ENCODE measurements around the gene CNIH4. TPM values are rescaled to one million over a fixed set of nuclear protein-coding genes. Genes with fewer than 3 reads are reported as not detected.

CNIH4 gene
- 65.7 and 137 TPM in 2 replicates for total RNA-seq

GRCh38 chr1:224356685-224357625 is at the start of gene CNIH4:
Gene CNIH4 (plus strand): TSS chr1:224356879. CDS start chr1:224356925, 46 bp downstream.

GRCh38 chr1:224329842-224330753 is 26.6 kb upstream of the CNIH4 start, which contains the start of gene NVL:
Gene NVL (minus strand): TSS chr1:224330172. CDS start chr1:224330127, 45 bp downstream.

Other genes with a start within 250 kb of the CNIH4 start
- 28.1 and 44.8 TPM in 2 replicates for gene FBXO28, start 242.8 kb upstream of the CNIH4 start, total RNA-seq
- gene DEGS1, start 173.6 kb upstream of the CNIH4 start, total RNA-seq = 72.7 and 110 TPM in 2 replicates
- gene NVL, start 26.7 kb upstream of the CNIH4 start, total RNA-seq = 35.7 and 42.7 TPM in 2 replicates
- 72.5 and 77.9 TPM in 2 replicates for gene WDR26, start 77.9 kb downstream of the CNIH4 start, total RNA-seq